H9 (cell line): ENCODE data around the gene PTGER3. TPM values are rescaled to one million over a fixed set of nuclear protein-coding genes. Genes with fewer than 3 reads are reported as not detected.

ENCODE experiments used
- DNase-seq: peaks from one replicate; pipeline ENCODE4 v3.0.0-alpha.2; 2017
- H2AFZ ChIP-seq: one replicate; pipeline ENCODE4 v1.6.1; 2013; ENCODE audit warnings: mild to moderate bottlenecking, low read length, control low read depth, moderate library complexity
- H2AK5ac ChIP-seq: 2 replicates; pipeline ENCODE4 v1.6.1; 2013; ENCODE audit warnings: low read length, control low read depth, mixed read lengths; ENCODE audit not compliant: insufficient read length
- H2BK120ac ChIP-seq: one replicate; pipeline ENCODE4 v1.6.1; 2013; ENCODE audit warnings: low read depth, mild to moderate bottlenecking, low read length, control low read depth, inconsistent platforms; ENCODE audit not compliant: poor library complexity, severe bottlenecking
- H2BK12ac ChIP-seq: 2 replicates; pipeline ENCODE4 v1.6.1; 2013; ENCODE audit warnings: low read length, control low read depth, mixed read lengths, low read depth; ENCODE audit not compliant: insufficient read length
- H2BK15ac ChIP-seq: 2 replicates; pipeline ENCODE4 v1.6.1; 2013; ENCODE audit warnings: low read depth, low read length, control low read depth
- H2BK20ac ChIP-seq: one replicate; pipeline ENCODE4 v1.6.1; 2013; ENCODE audit warnings: low read depth, mild to moderate bottlenecking, low read length, control low read depth, inconsistent platforms; ENCODE audit not compliant: poor library complexity, severe bottlenecking
- H2BK5ac ChIP-seq: 2 replicates; pipeline ENCODE4 v1.6.1; 2013; ENCODE audit warnings: low read length, control low read depth, mixed read lengths; ENCODE audit not compliant: insufficient read length
- H3K14ac ChIP-seq: 2 replicates; pipeline ENCODE4 v1.6.1; 2013; ENCODE audit warnings: low read length, control low read depth; ENCODE audit not compliant: insufficient read depth
- H3K18ac ChIP-seq: 2 replicates; pipeline ENCODE4 v1.6.1; 2013; ENCODE audit warnings: low read depth, mild to moderate bottlenecking, mixed read lengths, low read length, control low read depth; ENCODE audit not compliant: insufficient read length
- H3K23ac ChIP-seq: 2 replicates; pipeline ENCODE4 v1.6.1; 2013; ENCODE audit warnings: low read length, control low read depth, mixed read lengths, low read depth; ENCODE audit not compliant: insufficient read length
- H3K23me2 ChIP-seq: 2 replicates; pipeline ENCODE4 v1.6.1; 2013; ENCODE audit warnings: low read depth, mild to moderate bottlenecking, mixed read lengths, low read length, control low read depth; ENCODE audit not compliant: insufficient read length, poor library complexity, severe bottlenecking
- H3K27ac ChIP-seq: 2 replicates; pipeline ENCODE4 v1.5.1; 2013; ENCODE audit warnings: low read length, control low read depth, mixed read lengths, low read depth; ENCODE audit not compliant: insufficient read length
- H3K27me3 ChIP-seq: 2 replicates; pipeline ENCODE4 v1.6.1; 2013; ENCODE audit warnings: low read length, control low read depth, inconsistent platforms; ENCODE audit not compliant: insufficient read depth
- H3K4ac ChIP-seq: 2 replicates; pipeline ENCODE4 v1.6.1; 2013; ENCODE audit warnings: low read depth, mild to moderate bottlenecking, control low read depth, inconsistent platforms, low read length, moderate library complexity
- H3K4me1 ChIP-seq: 2 replicates; pipeline ENCODE4 v1.6.1; 2013; ENCODE audit warnings: low read length, control low read depth, inconsistent platforms; ENCODE audit not compliant: insufficient read depth
- H3K4me2 ChIP-seq: 2 replicates; pipeline ENCODE4 v1.6.1; 2013; ENCODE audit warnings: low read length, control low read depth, mixed read lengths; ENCODE audit not compliant: insufficient read length, insufficient read depth
- H3K56ac ChIP-seq: 2 replicates; pipeline ENCODE4 v1.6.1; 2013; ENCODE audit warnings: low read depth, mild to moderate bottlenecking, mixed read lengths, low read length, control low read depth; ENCODE audit not compliant: insufficient read length
- H3K79me1 ChIP-seq: 2 replicates; pipeline ENCODE4 v1.6.1; 2013; ENCODE audit warnings: low read depth, mild to moderate bottlenecking, moderate library complexity, low read length, control low read depth, inconsistent platforms; ENCODE audit not compliant: insufficient read depth, poor library complexity, severe bottlenecking
- H3K79me2 ChIP-seq: 2 replicates; pipeline ENCODE4 v1.6.1; 2013; ENCODE audit warnings: low read length, control low read depth, inconsistent platforms; ENCODE audit not compliant: insufficient read depth
- H3K9ac ChIP-seq: 2 replicates; pipeline ENCODE4 v1.6.1; 2013; ENCODE audit warnings: low read length, control low read depth, mixed read lengths; ENCODE audit not compliant: insufficient read length; ENCODE audit errors: extremely low read depth
- H3K9me3 ChIP-seq: one replicate; pipeline ENCODE4 v1.6.1; 2013; ENCODE audit warnings: low read depth, low read length, inconsistent platforms; ENCODE audit not compliant: control insufficient read depth
- H3T11ph ChIP-seq: one replicate; pipeline ENCODE4 v1.6.1; 2013; ENCODE audit warnings: mild to moderate bottlenecking, low read length, control low read depth, inconsistent platforms
- H4K20me1 ChIP-seq: one replicate; pipeline ENCODE4 v1.6.1; 2013; ENCODE audit not compliant: control insufficient read depth, insufficient read length, insufficient read depth
- H4K5ac ChIP-seq: 2 replicates; pipeline ENCODE4 v1.6.1; 2013; ENCODE audit warnings: low read depth, mild to moderate bottlenecking, mixed read lengths, low read length, control low read depth; ENCODE audit not compliant: insufficient read length
- H4K8ac ChIP-seq: replicated peaks from 2 replicates; pipeline ENCODE4 v1.6.1; 2013; ENCODE audit warnings: low read length, control low read depth, mixed read lengths, low read depth; ENCODE audit not compliant: insufficient read length
- H4K91ac ChIP-seq: 2 replicates; pipeline ENCODE4 v1.6.1; 2013; ENCODE audit warnings: low read depth, mild to moderate bottlenecking, moderate library complexity, mixed read lengths, low read length, control low read depth; ENCODE audit not compliant: insufficient read length
- H3K27ac Mint-ChIP-seq, 3 experiments: 2 replicates in 2 of 3; 3 replicates in 1 of 3; pipeline ENCODE4 v1.8.0; 2020 to 2021; ENCODE audit warnings: mixed read lengths in 3 of 3, mild to moderate bottlenecking in 1 of 3, moderate library complexity in 1 of 3
- H3K27me3 Mint-ChIP-seq: 2 replicates; pipeline ENCODE4 v1.8.0; 2021; ENCODE audit warnings: low read depth, mild to moderate bottlenecking, moderate library complexity, mixed read lengths
- H3K36me3 Mint-ChIP-seq, 3 experiments: 2 replicates in 2 of 3; 3 replicates in 1 of 3; pipeline ENCODE4 v1.8.0; 2020 to 2021; ENCODE audit warnings: low read depth in 3 of 3, mixed read lengths in 3 of 3; ENCODE audit not compliant: insufficient read depth in 1 of 3
- H3K4me1 Mint-ChIP-seq, 2 experiments: 2 replicates each; pipeline ENCODE4 v1.8.0; 2020; ENCODE audit warnings: mixed read lengths in 2 of 2
- H3K4me3 Mint-ChIP-seq, 2 experiments: 2 replicates in 1 of 2; 3 replicates in 1 of 2; pipeline ENCODE4 v1.8.0; 2020 to 2021; ENCODE audit warnings: mild to moderate bottlenecking in 2 of 2, mixed read lengths in 2 of 2, moderate library complexity in 1 of 2
- H3K9me3 Mint-ChIP-seq, 2 experiments: 2 replicates in 1 of 2; 3 replicates in 1 of 2; pipeline ENCODE4 v1.8.0; 2020; ENCODE audit warnings: mild to moderate bottlenecking in 2 of 2, mixed read lengths in 2 of 2, moderate library complexity in 1 of 2
- CTCF ChIP-seq: fragments of 200-600 bp; sonication (generic); conservative IDR thresholded peaks from 3 replicates; pipeline ENCODE4 v1.8.0; 2021; ENCODE audit warnings: antibody characterized with exemption, mild to moderate bottlenecking
- WGBS: extraction: QIAGEN DNeasy Blood & Tissue Kit; methylation state at CpG from one replicate; pipeline ENCODE4 v1.1.7; 2013; ENCODE audit warnings: missing lambda C conversion rate, low lambda C conversion rate, mixed read lengths; ENCODE audit not compliant: insufficient read length; ENCODE audit errors: extremely low coverage; 5-methylcytosine and 5-hydroxymethylcytosine counted together
- total RNA-seq: library from RNA; stranded (reverse); gene quantifications from 2 replicates; pipeline ENCODE4 v1.2.1, GENCODE V29; 2021

Gene PTGER3
- total RNA-seq, 1 experiment from 2014 or later: 0.26 TPM

- H3K4me2 ChIP-seq: no peak overlapping the region
- no peak overlapping the region for H2BK12ac ChIP-seq
- no peak overlapping the region for H3T11ph ChIP-seq
- Mint-ChIP-seq H3K4me1 (no peaks in the 10 kb centered on the region), H3K27me3 (no peaks in the 10 kb centered on the region), H3K9me3 (no peaks in the 10 kb centered on the region), H3K36me3 (no peaks in the 10 kb centered on the region), H3K27ac (no peak overlapping the region), H3K4me3 (no peak overlapping the region)
- H3K79me2 ChIP-seq: no peaks in the 10 kb centered on the region
- H3K14ac ChIP-seq: no peak overlapping the region
- H2BK5ac ChIP-seq: no peak overlapping the region
- no peaks in the 10 kb centered on the region for H3K4me1 ChIP-seq
- H2BK20ac ChIP-seq: no peak overlapping the region
- no peak overlapping the region for H2AK5ac ChIP-seq
- no peak overlapping the region for H3K23ac ChIP-seq
- no peaks in the 10 kb centered on the region for H3K27me3 ChIP-seq
- no peak overlapping the region for H3K9ac ChIP-seq
- H3K4ac ChIP-seq: no peak overlapping the region
- no peaks in the 10 kb centered on the region for H4K20me1 ChIP-seq
- no peak overlapping the region for H4K5ac ChIP-seq
- no peak overlapping the region for H3K18ac ChIP-seq
- no peak overlapping the region for H2BK15ac ChIP-seq
- H2AFZ ChIP-seq: no peak overlapping the region
- H3K27ac ChIP-seq: no peak overlapping the region
- no peak overlapping the region for H3K56ac ChIP-seq
- no CpG with 5 or more reads among the region's 3 CpGs for WGBS
- no peak for TF ChIP-seq CTCF
- no peaks in the 10 kb centered on the region for H3K79me1 ChIP-seq
- no peaks in the 10 kb centered on the region for H3K9me3 ChIP-seq
- no peaks in the 10 kb centered on the region for H3K23me2 ChIP-seq
- no peak overlapping the region for H2BK120ac ChIP-seq
- no peak for DNase-seq
- no peak overlapping the region for H4K8ac ChIP-seq
- H4K91ac ChIP-seq: no peak overlapping the region
Measured at GRCh38 chr1:70973754-70974153, 73.9 kb downstream of the PTGER3 start.
